Measurements from ENCODE around the gene LAMA4. TPM values are rescaled to one million over a fixed set of nuclear protein-coding genes. Genes with fewer than 3 reads are reported as not detected.

The LAMA4 gene
- polyA plus RNA-seq, 4 donors = 83.4 to 109 (median 89.0) TPM

GRCh38 chr6:112243861-112244827 lies 10.2 kb downstream of the LAMA4 start:
- no peak for DNase-seq (ENCODE audit: low read depth in 4 of 4, low spot score in 2 of 4)

GRCh38 chr6:112241820-112242429 lies 12.4 kb downstream of the LAMA4 start:
- DNase-seq (ENCODE audit: low read depth in 4 of 4, low spot score in 2 of 4) = no peak

- no peak for DNase-seq (ENCODE audit: low read depth in 4 of 4, low spot score in 2 of 4)
Measured at GRCh38 chr6:112237595-112237994, 16.8 kb downstream of the LAMA4 start.

- no peak for DNase-seq (ENCODE audit: low read depth in 4 of 4, low spot score in 2 of 4)
Measured at GRCh38 chr6:112237066-112237465, 17.3 kb downstream of the LAMA4 start.

GRCh38 chr6:112235956-112236355 lies 18.4 kb downstream of the LAMA4 start:
- no peak for DNase-seq (ENCODE audit: low read depth in 4 of 4, low spot score in 2 of 4)

- DNase-seq (ENCODE audit: low read depth in 4 of 4, low spot score in 2 of 4) = no peak
Measured at GRCh38 chr6:112234601-112235000, 19.8 kb downstream of the LAMA4 start.

GRCh38 chr6:112233847-112234246 lies 20.5 kb downstream of the LAMA4 start:
- no peak for DNase-seq (ENCODE audit: low read depth in 4 of 4, low spot score in 2 of 4)

- DNase-seq (ENCODE audit: low read depth in 4 of 4, low spot score in 2 of 4) = no peak
Measured at GRCh38 chr6:112232845-112233256, 21.5 kb downstream of the LAMA4 start.

GRCh38 chr6:112231594-112232060 lies 22.7 kb downstream of the LAMA4 start:
- peak in 1 of 4 donors; percentile 64 for DNase-seq (ENCODE audit: low read depth in 4 of 4, low spot score in 2 of 4)

GRCh38 chr6:112231164-112231563 lies 23.2 kb downstream of the LAMA4 start:
- DNase-seq (ENCODE audit: low read depth in 4 of 4, low spot score in 2 of 4) = no peak

- no peak for DNase-seq (ENCODE audit: low read depth in 4 of 4, low spot score in 2 of 4)
Measured at GRCh38 chr6:112228480-112229332, 25.7 kb downstream of the LAMA4 start.

- no peak for DNase-seq (ENCODE audit: low read depth in 4 of 4, low spot score in 2 of 4)
Measured at GRCh38 chr6:112227992-112228391, 26.4 kb downstream of the LAMA4 start.

GRCh38 chr6:112227411-112227810 lies 27.0 kb downstream of the LAMA4 start:
- DNase-seq (ENCODE audit: low read depth in 4 of 4, low spot score in 2 of 4) = no peak

- DNase-seq (ENCODE audit: low read depth in 4 of 4, low spot score in 2 of 4) = no peak
Measured at GRCh38 chr6:112225691-112226090, 28.7 kb downstream of the LAMA4 start.

GRCh38 chr6:112224088-112224487 lies 30.3 kb downstream of the LAMA4 start:
- DNase-seq (ENCODE audit: low read depth in 4 of 4, low spot score in 2 of 4) = no peak

- no peak for DNase-seq (ENCODE audit: low read depth in 4 of 4, low spot score in 2 of 4)
Measured at GRCh38 chr6:112223070-112223861, 31.1 kb downstream of the LAMA4 start.

GRCh38 chr6:112221981-112222852 lies 32.1 kb downstream of the LAMA4 start:
- no peak for DNase-seq (ENCODE audit: low read depth in 4 of 4, low spot score in 2 of 4)

GRCh38 chr6:112221561-112221960 lies 32.8 kb downstream of the LAMA4 start:
- DNase-seq (ENCODE audit: low read depth in 4 of 4, low spot score in 2 of 4) = no peak

GRCh38 chr6:112218563-112218962 lies 35.8 kb downstream of the LAMA4 start:
- DNase-seq (ENCODE audit: low read depth in 4 of 4, low spot score in 2 of 4) = no peak
